SK-N-MC (cell line): ENCODE measurements around the gene DNAJC16.

Experiments
- DNase-seq: peaks from one replicate; pipeline ENCODE4 v3.0.0-alpha.2; 2011; ENCODE audit warnings: low read depth, low spot score
- H3K27ac ChIP-seq: fragments of 200-600 bp; sonication (generic); 2 replicates; pipeline ENCODE4 v1.5.1; 2016; ENCODE audit warnings: mixed run types
- H3K36me3 ChIP-seq: fragments of 200-600 bp; sonication (generic); 2 replicates; pipeline ENCODE4 v1.6.1; 2017; ENCODE audit warnings: antibody characterized with exemption, low read length, mixed read lengths; ENCODE audit not compliant: insufficient read depth
- H3K4me3 ChIP-seq: fragments of 200-600 bp; sonication (generic); 2 replicates; pipeline ENCODE4 v1.5.1; 2016
- H3K9ac ChIP-seq: fragments of 200-600 bp; sonication (generic); 2 replicates; pipeline ENCODE4 v1.8.0; 2017; ENCODE audit warnings: mixed run types, mixed read lengths; ENCODE audit not compliant: insufficient read length
- H3K9me3 ChIP-seq: fragments of 200-600 bp; sonication (generic); 2 replicates; pipeline ENCODE4 v1.6.1; 2017; ENCODE audit warnings: low read depth, mild to moderate bottlenecking, antibody characterized with exemption, low read length, moderate library complexity, mixed read lengths
- EZH2 ChIP-seq: fragments of 200-600 bp; sonication (generic); IDR thresholded peaks from one replicate; pipeline ENCODE4 v1.6.1; 2017; ENCODE audit warnings: antibody characterized with exemption
- FOXP2 ChIP-seq: optimal IDR thresholded peaks from 2 replicates; pipeline ENCODE3; 2011; ENCODE audit warnings: mild to moderate bottlenecking, moderate library complexity; ENCODE audit not compliant: insufficient read depth; ENCODE audit errors: extremely low read length, control extremely low read depth
- POLR2AphosphoS5 ChIP-seq: IDR thresholded peaks from 2 replicates; pipeline ENCODE4 v1.6.1; 2012; ENCODE audit warnings: mild to moderate bottlenecking, low read depth, low read length, borderline replicate concordance

DNAJC16 gene

DNA sequence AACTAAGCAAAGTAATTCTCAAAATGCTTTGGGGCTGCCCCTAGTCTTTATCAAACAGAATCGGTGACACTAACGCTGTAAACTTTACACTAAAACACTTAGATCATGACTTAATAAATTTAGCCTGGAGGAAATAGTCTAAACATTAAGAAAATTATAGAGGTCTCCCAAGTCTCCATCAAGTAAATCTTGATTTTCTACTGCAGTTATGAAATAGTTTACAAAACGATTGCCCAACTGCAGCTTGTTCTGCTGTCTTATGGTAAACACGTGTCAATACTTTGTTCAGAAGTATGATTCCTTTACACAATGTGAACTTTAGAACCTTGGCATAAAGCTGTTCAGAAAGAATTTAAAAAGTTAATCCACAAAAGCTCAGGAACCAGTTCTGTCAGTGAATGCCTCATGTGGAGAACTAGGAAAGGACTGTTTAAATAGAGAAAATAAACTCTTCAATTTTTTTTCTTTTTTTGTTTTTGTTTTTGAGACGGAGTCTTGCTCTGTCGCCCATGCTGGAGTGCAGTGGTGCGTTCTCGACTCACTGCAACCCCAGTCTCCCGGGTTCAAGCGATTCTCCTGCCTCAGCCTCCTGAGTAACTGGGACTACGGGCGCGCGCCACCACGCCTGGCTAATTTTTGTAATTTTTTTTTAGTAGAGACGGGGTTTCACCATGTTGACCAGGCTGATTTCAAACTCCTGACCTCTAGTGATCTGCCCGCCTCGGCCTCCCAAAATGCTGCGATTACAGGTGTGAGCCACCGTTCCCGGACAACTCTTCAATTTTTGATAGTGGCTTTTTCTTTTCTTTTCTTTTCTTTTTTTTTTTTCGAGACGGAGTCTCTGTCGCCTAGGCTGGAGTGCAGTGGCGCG lies 92.2 kb downstream of the DNAJC16 start:
- TF ChIP-seq POLR2AphosphoS5 (no peak), FOXP2 (no peak), EZH2 (no peak)
- DNase-seq = no peak

DNA sequence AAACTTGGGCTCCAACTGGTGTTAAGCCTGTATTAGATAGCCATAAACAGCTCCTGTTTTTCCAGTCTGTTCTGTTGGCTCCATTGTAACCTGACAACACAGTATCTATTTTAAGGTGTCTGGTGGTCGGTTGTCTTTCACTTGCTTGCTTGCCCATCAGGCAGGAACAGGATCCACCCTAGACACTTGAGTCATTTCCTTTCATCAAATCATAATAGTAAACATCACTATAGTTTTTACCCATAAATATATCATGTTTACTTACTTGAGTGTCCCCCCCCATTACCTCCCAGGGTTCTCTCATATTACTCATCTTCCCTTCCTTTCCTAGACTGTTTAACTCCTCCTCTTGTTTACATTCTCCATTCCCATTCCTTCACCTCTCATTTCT lies 93.5 kb downstream of the DNAJC16 start:
- Histone ChIP-seq H3K4me3 (no peak overlapping the region), H3K9me3 (no peaks in the 10 kb centered on the region), H3K9ac (no peak overlapping the region), H3K36me3 (peaks cover 26% of the 10 kb centered on the region), H3K27ac (no peak overlapping the region)
- TF ChIP-seq EZH2 (no peak), POLR2AphosphoS5 (no peak), FOXP2 (no peak)
- DNase-seq = no peak

More for the DNA sequence above, 92.2 kb downstream of the DNAJC16 start:
- Histone ChIP-seq H3K9ac (peak overlapping the region; percentile 83), H3K36me3 (peaks cover 26% of the 10 kb centered on the region), H3K27ac (peak overlapping the region; percentile 76), H3K4me3 (peak overlapping the region; percentile 96), H3K9me3 (no peaks in the 10 kb centered on the region)

GRCh38 chr1:15620902-15621682 lies 94.4 kb downstream of the DNAJC16 start:
- H3K36me3 ChIP-seq = peaks cover 26% of the 10 kb centered on the region
- H3K9ac ChIP-seq = no peak overlapping the region
- TF ChIP-seq EZH2 (no peak), POLR2AphosphoS5 (no peak), FOXP2 (no peak)
- no peak overlapping the region for H3K4me3 ChIP-seq
- no peak overlapping the region for H3K27ac ChIP-seq
- DNase-seq = no peak
- H3K9me3 ChIP-seq = no peaks in the 10 kb centered on the region

DNA sequence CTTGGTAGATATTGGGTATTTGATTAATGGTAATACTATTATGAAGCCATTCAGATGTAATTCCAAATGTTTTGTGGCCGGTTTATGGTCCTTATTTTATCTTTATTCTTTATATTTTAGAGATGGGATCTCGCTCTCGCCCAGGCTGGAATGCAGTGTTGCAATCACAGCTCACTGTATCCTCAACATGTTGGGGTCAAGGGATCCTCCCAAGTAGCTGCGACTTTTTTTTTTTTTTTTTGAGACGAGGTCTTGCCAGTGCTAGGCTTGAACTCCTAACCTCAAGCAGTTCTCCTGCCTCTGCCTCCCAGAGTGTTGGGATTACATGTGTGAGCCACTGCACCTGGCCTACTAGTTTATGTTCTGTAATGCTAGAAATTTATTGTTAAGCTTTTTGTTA lies 95.3 kb downstream of the DNAJC16 start:
- H3K9me3 ChIP-seq = no peaks in the 10 kb centered on the region
- no peak overlapping the region for H3K9ac ChIP-seq
- TF ChIP-seq POLR2AphosphoS5 = no peak
- no peak for TF ChIP-seq FOXP2
- no peak for TF ChIP-seq EZH2
- H3K27ac ChIP-seq = no peak overlapping the region
- no peak for DNase-seq
- H3K36me3 ChIP-seq = peaks cover 33% of the 10 kb centered on the region
- H3K4me3 ChIP-seq = no peak overlapping the region

DNA sequence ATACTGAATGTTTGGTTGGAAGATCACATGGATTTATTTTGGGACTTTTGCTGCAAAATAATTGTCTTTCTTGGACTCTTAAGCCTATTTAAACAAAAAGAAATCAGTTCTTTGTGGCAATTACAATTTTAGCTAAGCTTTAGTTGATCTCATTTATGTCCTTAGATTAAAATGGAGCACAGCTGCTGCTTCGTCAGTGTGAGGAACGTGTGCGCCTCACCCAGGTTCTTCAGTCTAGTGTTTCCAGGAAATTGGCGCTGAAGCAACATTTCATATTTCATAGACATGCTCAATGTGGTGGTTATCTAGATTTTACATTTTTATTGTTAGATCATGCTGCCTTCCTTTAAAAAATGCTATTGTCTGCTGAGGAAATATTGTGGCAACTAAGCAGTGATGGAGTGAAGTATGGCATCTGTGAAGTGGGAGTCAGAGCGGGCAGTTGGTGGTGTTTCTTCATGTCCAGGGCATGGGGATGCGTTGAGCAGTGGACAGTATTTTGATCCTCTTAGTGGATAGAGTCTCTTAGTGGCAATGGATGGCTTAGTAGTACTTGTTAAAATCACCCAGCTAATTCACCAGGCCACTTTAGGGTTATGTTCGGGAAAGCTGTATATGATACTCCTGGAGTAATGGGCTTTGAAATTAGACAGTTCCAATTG lies 96.2 kb downstream of the DNAJC16 start:
- H3K9ac ChIP-seq = no peak overlapping the region
- TF ChIP-seq POLR2AphosphoS5 (no peak), FOXP2 (no peak)
- peaks cover 39% of the 10 kb centered on the region for H3K36me3 ChIP-seq
- no peak for DNase-seq
- no peaks in the 10 kb centered on the region for H3K9me3 ChIP-seq
- no peak overlapping the region for H3K27ac ChIP-seq
- no peak overlapping the region for H3K4me3 ChIP-seq

GRCh38 chr1:15623435-15623834 lies 96.8 kb downstream of the DNAJC16 start:
- TF ChIP-seq FOXP2 (no peak), EZH2 (no peak), POLR2AphosphoS5 (no peak)
- no peak for DNase-seq
- H3K36me3 ChIP-seq = peaks cover 44% of the 10 kb centered on the region

DNA sequence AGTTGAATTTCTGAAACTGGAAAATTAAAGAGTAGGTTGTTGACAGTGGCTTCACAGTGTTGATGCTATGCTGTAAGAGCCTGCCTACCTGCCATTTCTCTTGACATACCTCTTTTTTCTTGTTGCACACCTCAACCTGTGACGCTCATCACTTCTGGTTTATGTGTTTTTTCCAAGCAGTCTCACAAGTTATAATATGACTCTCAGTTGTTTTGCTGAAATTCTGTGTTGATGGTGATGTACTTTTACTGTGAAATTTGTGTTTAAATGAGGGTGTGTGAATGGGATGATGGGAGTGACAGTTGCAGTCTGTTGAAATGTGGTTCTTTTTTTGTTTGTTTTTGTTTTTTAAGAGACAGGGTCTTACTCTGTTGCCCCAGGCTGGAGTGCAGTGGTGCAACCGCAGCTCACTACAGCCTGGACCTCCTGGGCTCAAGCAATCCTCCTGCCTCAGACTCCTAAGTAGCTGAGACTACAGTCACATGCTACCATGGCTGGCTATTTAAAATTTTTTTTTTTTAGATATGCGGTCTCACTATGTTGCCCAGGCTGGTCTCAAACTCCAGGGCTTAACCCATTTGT lies 97.6 kb downstream of the DNAJC16 start:
- no peak for DNase-seq
- Histone ChIP-seq H3K36me3 (peaks cover 50% of the 10 kb centered on the region), H3K9ac (no peak overlapping the region), H3K27ac (no peak overlapping the region), H3K4me3 (no peak overlapping the region), H3K9me3 (no peaks in the 10 kb centered on the region)
- no peak for TF ChIP-seq EZH2
- TF ChIP-seq FOXP2 = no peak
- TF ChIP-seq POLR2AphosphoS5 = no peak

More at GRCh38 chr1:15623435-15623834, 96.8 kb downstream of the DNAJC16 start:
- no peak overlapping the region for H3K27ac ChIP-seq
- H3K4me3 ChIP-seq = no peak overlapping the region
- H3K9ac ChIP-seq = no peak overlapping the region
- no peaks in the 10 kb centered on the region for H3K9me3 ChIP-seq
